ENCODE measurements around the gene ZNF266.
A peak's percentile ranks its signal among the peaks of the same experiment; 100 is the strongest.

ZNF266 gene

DNA sequence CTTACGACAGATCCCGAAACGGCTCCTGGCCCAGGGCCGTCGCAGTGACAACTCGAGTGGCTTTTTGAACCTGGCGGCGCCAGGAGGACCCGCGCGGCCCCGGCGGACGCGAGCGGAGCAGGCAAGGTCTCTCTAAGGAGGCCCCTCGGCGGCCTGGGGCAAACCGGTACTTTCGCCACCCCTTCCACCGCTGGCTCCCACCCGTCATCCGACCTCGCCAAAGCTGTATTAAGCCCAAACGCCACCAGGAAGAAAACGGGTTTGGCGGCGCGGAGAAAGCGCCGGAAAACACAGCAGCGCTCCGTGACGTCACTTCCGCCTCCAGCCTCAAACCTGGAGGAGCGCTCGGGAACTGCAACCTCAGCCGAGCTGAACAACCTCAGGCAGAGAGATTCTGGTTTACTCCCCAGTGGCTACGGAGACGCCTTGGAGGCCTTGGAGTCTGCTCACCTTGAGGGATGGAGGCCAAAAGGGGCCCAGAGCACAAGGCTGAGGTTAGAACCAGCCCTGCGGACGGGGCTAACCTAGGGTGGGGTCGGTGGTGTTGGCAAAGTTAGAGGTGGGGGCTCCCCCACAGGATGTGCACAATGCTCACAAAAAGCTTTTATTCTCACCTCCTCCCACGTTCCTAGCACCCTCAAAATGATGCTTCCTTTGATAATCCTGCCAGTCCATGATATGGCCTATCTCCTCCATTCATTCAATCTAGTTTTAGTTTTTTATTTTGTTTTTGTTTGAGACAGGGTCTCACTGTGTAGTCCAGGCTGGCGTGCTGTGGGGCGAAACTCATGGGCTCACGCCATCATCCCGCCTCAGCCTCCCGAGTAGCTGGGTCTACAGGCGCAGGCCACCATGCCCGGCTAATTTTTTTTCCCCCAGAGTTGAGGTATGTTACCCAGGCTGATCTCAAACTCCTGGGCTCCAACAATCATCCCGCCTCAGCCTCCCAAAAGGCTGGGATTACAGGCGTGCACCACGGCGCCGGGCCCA lies at the start of gene ZNF266:
Gene ZNF266, minus strand, starts transcription at position 295 of the 990 bp plus-strand sequence. CDS start 15,484 bp downstream, outside the sequence.
- Histone ChIP-seq H3K27me3 (ENCODE audit: control insufficient read depth in 1 of 2, insufficient read depth in 2 of 2, low read length in 2 of 2) (no peaks in the 10 kb centered on the region), H3K4me3 (ENCODE audit: low read depth in 1 of 2, low read length in 2 of 2) (peak within 1 kb of the TSS; percentile 86 to 88), H3K9ac (ENCODE audit: low read length) (peak within 1 kb of the TSS; percentile 84), H3K4me1 (ENCODE audit: insufficient read depth, low read length) (peaks cover 20% of the 10 kb centered on the region), H3K27ac (ENCODE audit: low read depth, low read length) (peak within 1 kb of the TSS; percentile 84), H3K36me3 (ENCODE audit: insufficient read depth, low read length) (peaks cover 25% of the 10 kb centered on the region), H3K9me3 (ENCODE audit: low read length) (no peaks in the 10 kb centered on the region)

DNA sequence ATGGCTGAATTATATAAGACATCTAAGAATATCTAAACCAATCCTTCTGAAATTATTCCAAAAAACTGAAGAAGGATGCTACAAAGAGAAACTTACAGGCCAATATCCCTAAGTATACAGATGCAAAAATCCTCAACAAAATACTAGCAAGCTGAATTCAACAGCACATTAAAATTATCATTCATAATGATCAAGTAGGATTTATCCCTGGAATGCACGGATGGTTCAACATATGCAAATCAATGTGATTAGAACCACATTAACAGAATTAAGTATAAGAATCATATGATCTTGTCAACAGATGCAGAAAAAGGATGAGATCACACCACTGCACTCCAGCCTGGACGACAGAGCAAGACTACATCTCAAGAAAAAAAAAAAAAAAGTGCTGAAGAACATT lies 49.8 kb upstream of the ZNF266 start:
- Histone ChIP-seq H3K27ac (ENCODE audit: low read depth, low read length) (no peak overlapping the region), H3K4me1 (ENCODE audit: insufficient read depth, low read length) (no peaks in the 10 kb centered on the region), H3K9me3 (ENCODE audit: low read length) (peaks cover 9% of the 10 kb centered on the region), H3K4me3 (ENCODE audit: low read depth in 1 of 2, low read length in 2 of 2) (no peak overlapping the region), H3K9ac (ENCODE audit: low read length) (no peak overlapping the region), H3K36me3 (ENCODE audit: insufficient read depth, low read length) (no peaks in the 10 kb centered on the region), H3K27me3 (ENCODE audit: control insufficient read depth in 1 of 2, insufficient read depth in 2 of 2, low read length in 2 of 2) (no peaks in the 10 kb centered on the region)

DNA sequence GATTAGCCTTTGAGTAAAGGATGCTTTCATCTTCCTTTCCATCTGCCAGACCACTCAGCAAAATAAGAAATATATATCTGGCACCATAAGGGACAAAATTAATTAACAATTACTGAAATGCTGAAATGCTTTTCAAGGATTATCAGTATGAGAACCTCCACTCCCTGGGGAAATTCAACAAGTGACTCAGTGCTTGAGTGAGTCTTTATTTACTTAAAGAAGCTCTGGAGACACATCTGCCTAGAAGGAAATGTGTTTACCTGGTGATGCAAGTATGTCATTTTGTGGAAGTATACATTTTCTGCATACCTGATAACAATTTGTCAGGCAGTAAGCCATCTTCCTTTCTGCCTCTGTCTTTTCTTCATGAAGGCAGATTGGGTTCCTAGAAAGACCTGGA lies 39.6 kb upstream of the ZNF266 start:
- no peak overlapping the region for H3K9ac ChIP-seq (ENCODE audit: low read length)

DNA sequence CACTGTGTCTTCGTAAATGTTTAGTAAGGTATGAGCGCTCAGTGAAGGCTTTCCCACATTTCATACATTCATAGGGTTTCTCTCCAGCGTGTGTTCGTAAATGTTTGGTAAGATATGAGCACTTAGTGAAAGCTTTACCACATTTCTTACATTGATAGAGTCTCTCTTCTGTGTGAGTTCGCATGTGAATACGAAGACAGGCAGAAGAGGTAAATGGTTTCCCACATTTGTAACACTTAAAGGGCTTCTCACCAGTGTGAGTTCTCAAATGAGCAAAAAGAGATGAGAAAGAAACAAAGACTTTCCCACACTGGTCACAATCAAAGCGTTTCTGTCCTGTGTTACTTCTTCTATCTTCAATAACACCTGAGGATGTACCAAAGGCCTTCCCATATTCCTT lies 31.8 kb upstream of the ZNF266 start:
- H3K4me1 ChIP-seq (ENCODE audit: insufficient read depth, low read length) = no peaks in the 10 kb centered on the region
- no peak overlapping the region for H3K27ac ChIP-seq (ENCODE audit: low read depth, low read length)
- H3K9me3 ChIP-seq (ENCODE audit: low read length) = peaks cover 6% of the 10 kb centered on the region
- H3K27me3 ChIP-seq (ENCODE audit: control insufficient read depth in 1 of 2, insufficient read depth in 2 of 2, low read length in 2 of 2) = no peaks in the 10 kb centered on the region
- no peak overlapping the region for H3K9ac ChIP-seq (ENCODE audit: low read length)
- H3K4me3 ChIP-seq (ENCODE audit: low read depth in 1 of 2, low read length in 2 of 2) = no peak overlapping the region
- no peaks in the 10 kb centered on the region for H3K36me3 ChIP-seq (ENCODE audit: insufficient read depth, low read length)

More for the DNA sequence above, 39.6 kb upstream of the ZNF266 start:
- Histone ChIP-seq H3K4me3 (ENCODE audit: low read depth in 1 of 2, low read length in 2 of 2) (no peak overlapping the region), H3K4me1 (ENCODE audit: insufficient read depth, low read length) (no peaks in the 10 kb centered on the region), H3K27ac (ENCODE audit: low read depth, low read length) (no peak overlapping the region), H3K36me3 (ENCODE audit: insufficient read depth, low read length) (no peaks in the 10 kb centered on the region), H3K9me3 (ENCODE audit: low read length) (no peaks in the 10 kb centered on the region), H3K27me3 (ENCODE audit: control insufficient read depth in 1 of 2, insufficient read depth in 2 of 2, low read length in 2 of 2) (no peaks in the 10 kb centered on the region)

DNA sequence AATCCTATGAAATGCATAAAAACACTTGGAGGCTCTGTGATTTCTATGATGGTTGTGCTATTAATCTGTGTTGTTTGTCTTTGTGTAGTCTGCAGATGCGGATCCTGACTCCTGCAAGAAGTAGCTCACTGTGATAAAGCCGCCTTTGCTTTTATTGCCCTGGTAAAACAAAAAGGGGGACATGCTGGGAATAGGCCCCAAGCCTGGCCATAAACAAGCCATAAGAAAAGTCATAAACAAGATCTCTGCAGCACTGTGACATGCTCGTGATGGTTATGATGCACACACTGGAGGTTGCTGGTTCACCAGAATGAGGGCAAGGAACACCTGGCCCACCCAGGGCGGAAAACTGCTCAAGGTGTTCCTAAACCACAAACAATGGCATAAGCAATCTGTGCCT lies 26.6 kb upstream of the ZNF266 start:
- Histone ChIP-seq H3K9ac (ENCODE audit: low read length) (no peak overlapping the region), H3K4me3 (ENCODE audit: low read depth in 1 of 2, low read length in 2 of 2) (no peak overlapping the region), H3K27ac (ENCODE audit: low read depth, low read length) (no peak overlapping the region), H3K4me1 (ENCODE audit: insufficient read depth, low read length) (no peaks in the 10 kb centered on the region), H3K36me3 (ENCODE audit: insufficient read depth, low read length) (no peaks in the 10 kb centered on the region), H3K9me3 (ENCODE audit: low read length) (peaks cover 5% of the 10 kb centered on the region), H3K27me3 (ENCODE audit: control insufficient read depth in 1 of 2, insufficient read depth in 2 of 2, low read length in 2 of 2) (no peaks in the 10 kb centered on the region)

DNA sequence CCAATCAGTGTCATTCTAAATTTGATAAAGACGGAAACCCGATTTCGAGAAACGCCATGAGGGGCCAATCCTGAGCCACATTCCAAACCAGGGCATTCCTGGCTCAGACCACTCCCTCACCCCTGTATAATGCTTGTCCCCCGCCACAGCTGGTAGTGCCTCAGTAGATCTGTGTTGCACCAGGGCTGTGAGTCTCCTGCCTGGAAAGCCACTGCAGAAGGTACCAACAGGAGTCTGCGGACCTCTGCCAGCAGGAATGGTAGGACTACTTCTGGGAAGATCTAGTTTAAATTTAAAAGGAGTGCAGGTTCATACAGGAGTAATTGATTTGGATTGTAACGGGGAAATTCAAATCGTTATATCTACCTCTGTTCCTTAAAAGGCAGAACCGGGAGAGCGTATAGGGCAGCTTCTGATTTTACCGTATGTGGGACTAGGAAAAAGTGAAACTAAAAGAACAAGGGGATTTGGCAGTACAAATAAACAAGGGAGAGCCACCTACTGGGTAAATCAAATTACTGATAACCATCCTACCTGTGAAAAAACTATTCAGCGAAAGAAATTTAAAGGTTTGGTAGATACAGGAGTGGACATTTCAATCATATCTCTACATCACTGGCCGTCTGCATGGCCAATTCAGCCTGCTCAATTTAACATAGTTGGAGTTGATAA lies 20.8 kb upstream of the ZNF266 start:
- no peak overlapping the region for H3K27ac ChIP-seq (ENCODE audit: low read depth, low read length)
- H3K9ac ChIP-seq (ENCODE audit: low read length) = no peak overlapping the region
- no peaks in the 10 kb centered on the region for H3K9me3 ChIP-seq (ENCODE audit: low read length)
- no peaks in the 10 kb centered on the region for H3K36me3 ChIP-seq (ENCODE audit: insufficient read depth, low read length)
- H3K4me1 ChIP-seq (ENCODE audit: insufficient read depth, low read length) = no peaks in the 10 kb centered on the region
- H3K27me3 ChIP-seq (ENCODE audit: control insufficient read depth in 1 of 2, insufficient read depth in 2 of 2, low read length in 2 of 2) = no peaks in the 10 kb centered on the region
- H3K4me3 ChIP-seq (ENCODE audit: low read depth in 1 of 2, low read length in 2 of 2) = no peak overlapping the region

DNA sequence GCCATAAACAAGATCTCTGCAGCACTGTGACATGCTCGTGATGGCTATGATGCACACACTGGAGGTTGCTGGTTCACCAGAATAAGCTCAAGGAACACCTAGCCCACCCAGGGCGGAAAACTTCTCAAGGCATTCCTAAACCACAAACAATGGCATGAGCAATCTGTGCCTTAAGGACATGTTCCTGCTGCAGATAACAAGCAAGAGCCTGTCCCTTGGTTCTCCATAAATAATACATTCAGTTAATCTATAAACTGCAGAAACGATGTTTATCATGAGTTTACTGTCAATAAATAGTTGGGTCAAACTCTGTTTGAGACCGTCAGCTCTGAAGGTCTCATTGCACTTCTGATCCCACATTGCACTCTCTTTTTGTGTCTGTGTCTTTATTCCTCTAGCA lies 18.6 kb upstream of the ZNF266 start:
- no peaks in the 10 kb centered on the region for H3K9me3 ChIP-seq (ENCODE audit: low read length)

DNA sequence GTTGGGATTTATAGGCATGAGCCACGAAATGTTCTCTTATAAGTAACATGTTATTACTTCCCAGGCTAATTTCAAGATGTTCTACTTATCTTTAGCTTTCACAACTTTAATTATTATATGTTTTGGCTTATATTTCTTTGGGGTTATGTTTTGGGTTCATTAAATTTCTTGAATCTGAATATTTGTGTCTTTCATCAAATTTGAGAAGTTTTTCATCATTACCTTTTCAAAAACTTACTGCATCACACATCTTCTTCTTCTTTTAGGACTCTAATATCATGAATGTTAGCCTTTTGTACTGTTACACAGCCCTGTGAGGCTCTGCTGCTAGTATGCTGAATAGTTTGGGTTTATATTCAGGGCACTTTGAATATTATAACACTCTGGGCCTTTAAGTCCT lies 9.7 kb upstream of the ZNF266 start:
- H3K4me1 ChIP-seq (ENCODE audit: insufficient read depth, low read length) = no peaks in the 10 kb centered on the region
- H3K36me3 ChIP-seq (ENCODE audit: insufficient read depth, low read length) = no peaks in the 10 kb centered on the region
- H3K9ac ChIP-seq (ENCODE audit: low read length) = no peak overlapping the region
- H3K9me3 ChIP-seq (ENCODE audit: low read length) = peaks cover 14% of the 10 kb centered on the region
- no peak overlapping the region for H3K4me3 ChIP-seq (ENCODE audit: low read depth in 1 of 2, low read length in 2 of 2)
- H3K27ac ChIP-seq (ENCODE audit: low read depth, low read length) = no peak overlapping the region
- H3K27me3 ChIP-seq (ENCODE audit: control insufficient read depth in 1 of 2, insufficient read depth in 2 of 2, low read length in 2 of 2) = no peaks in the 10 kb centered on the region

More for the DNA sequence above, 18.6 kb upstream of the ZNF266 start:
- Histone ChIP-seq H3K4me1 (ENCODE audit: insufficient read depth, low read length) (no peaks in the 10 kb centered on the region), H3K36me3 (ENCODE audit: insufficient read depth, low read length) (no peaks in the 10 kb centered on the region), H3K9ac (ENCODE audit: low read length) (no peak overlapping the region), H3K27me3 (ENCODE audit: control insufficient read depth in 1 of 2, insufficient read depth in 2 of 2, low read length in 2 of 2) (no peaks in the 10 kb centered on the region), H3K27ac (ENCODE audit: low read depth, low read length) (no peak overlapping the region), H3K4me3 (ENCODE audit: low read depth in 1 of 2, low read length in 2 of 2) (no peak overlapping the region)

DNA sequence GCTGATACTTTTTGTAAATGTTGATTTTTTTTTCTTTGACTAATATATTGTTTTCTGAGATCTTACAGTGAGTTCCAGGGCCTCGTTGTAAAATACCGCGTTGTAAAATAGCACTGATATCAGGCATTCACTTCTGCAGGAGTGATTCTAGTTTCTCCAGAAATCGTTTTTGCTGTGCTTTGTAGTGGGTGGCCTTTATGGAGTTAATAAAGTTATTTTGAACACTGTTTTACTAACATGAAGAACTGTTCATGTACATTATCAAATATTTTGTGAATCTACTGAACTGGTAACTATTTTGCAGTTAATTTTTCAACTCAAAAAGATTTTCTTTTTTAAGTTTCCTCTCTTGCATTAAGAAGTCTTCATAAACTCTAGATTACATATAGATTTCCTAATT lies 985 bp upstream of the ZNF266 start:
- peaks cover 20% of the 10 kb centered on the region for H3K4me1 ChIP-seq (ENCODE audit: insufficient read depth, low read length)
- no peaks in the 10 kb centered on the region for H3K27me3 ChIP-seq (ENCODE audit: control insufficient read depth in 1 of 2, insufficient read depth in 2 of 2, low read length in 2 of 2)
- no peak overlapping the region for H3K9ac ChIP-seq (ENCODE audit: low read length)
- peaks cover 17% of the 10 kb centered on the region for H3K36me3 ChIP-seq (ENCODE audit: insufficient read depth, low read length)
- no peak overlapping the region for H3K27ac ChIP-seq (ENCODE audit: low read depth, low read length)
- H3K9me3 ChIP-seq (ENCODE audit: low read length) = no peaks in the 10 kb centered on the region
- peak overlapping the region; percentile 86 to 88 for H3K4me3 ChIP-seq (ENCODE audit: low read depth in 1 of 2, low read length in 2 of 2)

DNA sequence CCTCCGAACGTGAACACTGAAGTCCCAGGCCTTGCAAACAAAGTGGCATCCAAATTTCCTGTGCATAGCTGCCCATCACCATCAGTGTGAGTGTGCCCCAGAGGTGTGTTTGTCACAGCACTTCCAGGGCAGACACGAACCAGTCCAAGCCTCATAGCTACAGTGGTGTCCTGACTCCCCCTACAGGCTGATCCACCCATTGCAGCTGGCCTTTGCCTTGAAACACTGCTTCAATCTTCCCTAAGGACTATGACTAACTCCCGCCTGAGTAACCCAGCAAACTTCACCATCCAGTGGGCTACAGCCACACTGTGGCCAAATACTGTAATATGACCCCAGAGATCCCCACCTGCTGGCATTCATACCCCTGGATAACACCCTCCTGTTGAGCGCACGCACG lies 3.9 kb downstream of the ZNF266 start:
- no peak overlapping the region for H3K9ac ChIP-seq (ENCODE audit: low read length)
- H3K4me1 ChIP-seq (ENCODE audit: insufficient read depth, low read length) = peaks cover 20% of the 10 kb centered on the region
- H3K9me3 ChIP-seq (ENCODE audit: low read length) = no peaks in the 10 kb centered on the region
- no peaks in the 10 kb centered on the region for H3K27me3 ChIP-seq (ENCODE audit: control insufficient read depth in 1 of 2, insufficient read depth in 2 of 2, low read length in 2 of 2)
- no peak overlapping the region for H3K27ac ChIP-seq (ENCODE audit: low read depth, low read length)
- peaks cover 37% of the 10 kb centered on the region for H3K36me3 ChIP-seq (ENCODE audit: insufficient read depth, low read length)
- no peak overlapping the region for H3K4me3 ChIP-seq (ENCODE audit: low read depth in 1 of 2, low read length in 2 of 2)

DNA sequence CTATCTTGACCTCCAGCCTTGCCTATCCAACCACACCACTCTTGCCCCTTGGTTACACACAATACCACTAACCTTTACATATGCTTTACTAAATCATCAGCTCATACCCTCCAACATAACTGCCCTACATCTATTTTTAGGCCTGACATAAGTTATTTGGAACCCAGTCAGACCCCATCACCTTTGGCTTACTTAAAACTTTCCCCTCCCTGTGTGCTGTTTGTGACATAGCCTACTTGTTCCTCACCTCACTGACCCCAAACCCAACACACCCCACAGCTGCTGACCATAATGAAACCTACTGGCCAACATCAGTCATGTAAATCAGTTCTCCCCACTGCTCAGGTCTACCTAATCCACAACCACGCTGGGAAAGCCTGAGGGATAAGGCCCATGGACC lies 4.9 kb downstream of the ZNF266 start:
- peaks cover 45% of the 10 kb centered on the region for H3K36me3 ChIP-seq (ENCODE audit: insufficient read depth, low read length)

More for the DNA sequence above, 4.9 kb downstream of the ZNF266 start:
- no peak overlapping the region for H3K9ac ChIP-seq (ENCODE audit: low read length)
- no peak overlapping the region for H3K27ac ChIP-seq (ENCODE audit: low read depth, low read length)
- H3K4me3 ChIP-seq (ENCODE audit: low read depth in 1 of 2, low read length in 2 of 2) = no peak overlapping the region
- H3K27me3 ChIP-seq (ENCODE audit: control insufficient read depth in 1 of 2, insufficient read depth in 2 of 2, low read length in 2 of 2) = no peaks in the 10 kb centered on the region
- H3K9me3 ChIP-seq (ENCODE audit: low read length) = no peaks in the 10 kb centered on the region
- peaks cover 13% of the 10 kb centered on the region for H3K4me1 ChIP-seq (ENCODE audit: insufficient read depth, low read length)
